ENCODE results near the gene FAM90A1.
"Not testable (repeated sequence)": the region's sequence is repeated elsewhere in the genome, so short reads cannot be mapped to it uniquely, and the experiment has no call there.

The FAM90A1 gene

DNA sequence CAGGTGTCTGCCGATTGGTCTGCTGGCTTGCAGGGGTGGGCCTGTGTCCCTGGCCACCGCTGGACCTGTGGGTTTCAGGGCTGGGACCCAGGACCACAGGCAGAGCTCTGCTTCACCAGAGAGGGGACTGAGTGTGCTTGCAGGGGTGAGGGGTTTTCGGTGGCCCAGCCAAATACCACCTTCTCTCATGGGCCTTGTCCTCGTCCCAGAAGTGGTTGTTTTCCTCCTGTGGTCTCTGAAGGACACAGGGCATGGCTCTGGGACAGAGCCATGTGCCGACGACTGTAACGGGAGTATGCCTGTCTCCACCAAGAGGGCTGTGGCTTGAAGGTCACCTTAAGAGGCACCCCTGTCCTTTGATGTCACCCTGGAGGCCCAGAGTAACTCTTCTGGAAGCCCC is 7.3 kb upstream of the FAM90A1 start:
- not testable (repeated sequence) for H2AFZ ChIP-seq (ENCODE audit: low read depth, low read length); H3K79me2 ChIP-seq (ENCODE audit: low read length); H3K4me1 ChIP-seq (ENCODE audit: low read length); H3K36me3 ChIP-seq (replicated peaks; ENCODE audit: low read depth, low read length); H3K9me3 ChIP-seq (ENCODE audit: insufficient read depth, low read length); H3K9ac ChIP-seq (ENCODE audit: low read length); H3K4me3 ChIP-seq (ENCODE audit: low read length); H4K20me1 ChIP-seq (ENCODE audit: insufficient read depth, low read length); H3K27me3 ChIP-seq (ENCODE audit: low read depth, low read length); H3K27ac ChIP-seq (ENCODE audit: low read length); H3K4me2 ChIP-seq (ENCODE audit: low read length)

DNA sequence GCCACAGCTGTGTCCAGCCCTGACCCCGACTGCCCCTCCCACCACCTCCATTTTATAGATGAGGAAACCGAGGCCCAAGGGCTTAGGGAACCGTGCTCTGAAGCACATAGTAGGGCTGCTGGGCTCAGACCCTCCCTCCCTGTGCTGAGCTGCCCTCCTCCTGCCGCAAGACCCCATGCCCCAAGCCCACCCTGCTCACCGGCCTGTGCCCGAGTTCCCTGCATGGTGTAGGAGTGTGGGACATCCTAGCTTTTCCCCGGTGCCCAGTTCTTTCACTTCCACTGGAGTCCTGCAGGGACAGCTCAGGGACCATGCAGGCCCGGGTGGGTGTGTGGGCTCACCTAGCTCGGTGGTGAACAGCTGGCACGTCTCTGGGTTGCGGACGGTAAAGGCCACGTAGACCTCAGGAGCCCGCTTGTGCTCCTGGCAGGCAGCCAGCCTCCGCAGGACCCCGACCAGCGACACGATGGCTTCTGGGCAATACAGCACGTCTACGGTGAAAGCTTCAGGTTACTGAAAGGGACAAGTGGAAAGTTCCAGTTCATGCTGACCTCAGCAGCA is 6.6 kb upstream of the FAM90A1 start:
- not testable (repeated sequence) for H3K36me3 ChIP-seq (replicated peaks; ENCODE audit: low read depth, low read length); H3K4me3 ChIP-seq (ENCODE audit: low read length); H3K9me3 ChIP-seq (ENCODE audit: insufficient read depth, low read length); H3K9ac ChIP-seq (ENCODE audit: low read length); H3K79me2 ChIP-seq (ENCODE audit: low read length); H3K27me3 ChIP-seq (ENCODE audit: low read depth, low read length); H2AFZ ChIP-seq (ENCODE audit: low read depth, low read length); H3K4me1 ChIP-seq (ENCODE audit: low read length); H3K4me2 ChIP-seq (ENCODE audit: low read length); H3K27ac ChIP-seq (ENCODE audit: low read length); H4K20me1 ChIP-seq (ENCODE audit: insufficient read depth, low read length)

DNA sequence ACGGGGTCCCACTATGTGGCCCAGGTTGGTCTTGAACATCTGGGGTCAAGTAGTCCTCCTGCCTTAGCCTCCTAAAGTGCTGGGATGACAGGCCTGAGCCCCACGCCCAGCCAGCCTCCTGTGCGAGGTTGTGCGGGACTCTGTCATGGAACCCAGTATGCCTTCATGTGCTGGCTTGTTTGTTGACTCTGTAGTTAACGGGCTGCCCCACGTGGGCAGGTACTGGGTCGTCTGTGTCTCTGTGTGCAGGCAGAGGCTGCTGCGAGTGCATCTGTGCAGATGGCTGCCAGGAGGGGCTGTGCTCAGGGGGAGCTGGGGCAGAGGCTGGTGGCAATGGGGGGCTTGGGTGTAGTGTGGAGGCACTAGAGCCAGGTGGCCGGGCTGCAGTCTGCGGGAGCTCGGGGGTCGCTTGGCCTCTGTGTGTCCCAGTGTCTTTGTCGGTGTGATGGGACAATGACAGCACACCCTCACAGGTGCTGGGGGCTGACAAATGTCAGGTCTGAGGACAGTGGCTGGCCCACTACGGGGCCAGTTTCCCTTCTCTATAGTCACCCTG is 6.0 kb upstream of the FAM90A1 start:
- not testable (repeated sequence) for H3K79me2 ChIP-seq (ENCODE audit: low read length); H2AFZ ChIP-seq (ENCODE audit: low read depth, low read length); H3K36me3 ChIP-seq (replicated peaks; ENCODE audit: low read depth, low read length); H3K27ac ChIP-seq (ENCODE audit: low read length); H3K9me3 ChIP-seq (ENCODE audit: insufficient read depth, low read length); H3K4me2 ChIP-seq (ENCODE audit: low read length); H3K4me3 ChIP-seq (ENCODE audit: low read length); H3K27me3 ChIP-seq (ENCODE audit: low read depth, low read length); H3K9ac ChIP-seq (ENCODE audit: low read length); H4K20me1 ChIP-seq (ENCODE audit: insufficient read depth, low read length); H3K4me1 ChIP-seq (ENCODE audit: low read length)

DNA sequence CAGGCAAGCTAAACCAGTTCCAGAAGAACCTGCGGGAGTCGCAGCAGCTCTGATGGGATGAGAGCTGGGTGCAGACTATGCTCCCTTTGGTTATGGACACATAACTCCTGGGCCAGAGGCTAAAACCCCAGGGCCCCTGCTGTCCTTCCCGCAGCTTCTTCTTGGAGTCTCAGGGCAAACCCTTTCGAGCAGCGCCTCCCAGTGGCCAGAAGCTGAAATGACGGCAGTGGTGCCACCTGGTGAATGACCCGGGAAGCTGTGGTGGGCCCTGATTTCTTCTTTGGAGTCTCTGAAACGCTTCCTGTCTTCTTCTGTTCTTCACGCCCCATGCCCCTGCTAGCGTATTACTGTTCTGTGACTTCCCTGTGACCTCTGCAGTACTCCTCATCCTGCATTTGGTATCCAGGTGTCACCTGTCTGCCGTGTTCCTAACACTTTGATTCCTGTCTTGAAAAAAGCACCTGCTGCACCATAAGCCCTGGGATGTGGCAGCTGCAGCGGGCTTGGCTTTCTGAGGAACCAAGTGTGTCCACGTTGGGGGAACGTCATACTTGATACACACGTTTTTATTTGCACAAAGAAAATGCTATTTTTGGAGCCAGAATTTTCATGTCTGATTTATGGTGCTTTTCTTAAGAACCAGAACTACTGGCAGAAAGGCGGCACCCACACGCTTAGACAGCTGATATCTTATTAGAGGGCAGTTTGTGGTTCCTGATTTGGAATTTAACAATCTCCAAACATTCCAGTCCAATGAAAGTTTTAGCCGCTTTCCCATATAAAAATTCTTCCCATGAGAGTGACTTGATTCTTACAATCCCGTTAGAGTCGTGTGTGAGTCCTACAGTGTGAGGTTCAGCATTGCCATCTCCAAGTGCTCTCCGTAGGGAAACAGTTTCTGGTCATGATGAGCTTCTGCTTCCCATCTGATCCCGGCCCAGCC is 4.5 kb upstream of the FAM90A1 start:
- H4K20me1 ChIP-seq (ENCODE audit: insufficient read depth, low read length); H3K4me3 ChIP-seq (ENCODE audit: low read length); H3K27ac ChIP-seq (ENCODE audit: low read length); H3K27me3 ChIP-seq (ENCODE audit: low read depth, low read length); H3K79me2 ChIP-seq (ENCODE audit: low read length); H3K9me3 ChIP-seq (ENCODE audit: insufficient read depth, low read length); H3K9ac ChIP-seq (ENCODE audit: low read length); H3K36me3 ChIP-seq (replicated peaks; ENCODE audit: low read depth, low read length); H3K4me1 ChIP-seq (ENCODE audit: low read length); H2AFZ ChIP-seq (ENCODE audit: low read depth, low read length); H3K4me2 ChIP-seq (ENCODE audit: low read length): not testable (repeated sequence)
- peak; percentile 60; the same call in 1 of the 2 replicates for TF ChIP-seq CTCF (IDR thresholded peaks at IDR 0.05; ENCODE audit: low read depth, low read length)

DNA sequence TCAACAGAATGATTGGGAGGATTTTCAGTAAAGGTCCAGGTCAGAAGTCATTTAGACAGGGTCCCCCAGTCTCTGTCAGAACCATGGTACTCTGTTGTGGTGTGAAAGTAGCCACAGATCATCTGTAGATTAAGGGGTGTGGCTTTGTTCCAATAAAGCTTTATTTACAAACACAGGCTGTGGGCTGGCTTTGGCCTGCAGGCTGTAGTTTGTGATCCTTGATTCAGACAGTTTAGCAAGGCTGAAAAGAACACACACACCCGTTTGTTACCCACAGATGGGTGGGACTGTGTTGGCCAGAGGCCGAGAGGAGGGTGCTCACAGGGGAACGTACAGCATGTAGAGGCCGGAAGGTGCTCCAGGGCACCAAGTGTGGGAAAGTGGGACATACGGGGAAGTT is 3.6 kb upstream of the FAM90A1 start:
- not testable (repeated sequence) for H3K9me3 ChIP-seq (ENCODE audit: insufficient read depth, low read length); H3K9ac ChIP-seq (ENCODE audit: low read length); H3K79me2 ChIP-seq (ENCODE audit: low read length); H3K4me2 ChIP-seq (ENCODE audit: low read length); H2AFZ ChIP-seq (ENCODE audit: low read depth, low read length); H3K27ac ChIP-seq (ENCODE audit: low read length); H4K20me1 ChIP-seq (ENCODE audit: insufficient read depth, low read length); H3K27me3 ChIP-seq (ENCODE audit: low read depth, low read length); H3K36me3 ChIP-seq (replicated peaks; ENCODE audit: low read depth, low read length); H3K4me3 ChIP-seq (ENCODE audit: low read length)
- peaks cover 13% of the 10 kb centered on the region for H3K4me1 ChIP-seq (ENCODE audit: low read length)

DNA sequence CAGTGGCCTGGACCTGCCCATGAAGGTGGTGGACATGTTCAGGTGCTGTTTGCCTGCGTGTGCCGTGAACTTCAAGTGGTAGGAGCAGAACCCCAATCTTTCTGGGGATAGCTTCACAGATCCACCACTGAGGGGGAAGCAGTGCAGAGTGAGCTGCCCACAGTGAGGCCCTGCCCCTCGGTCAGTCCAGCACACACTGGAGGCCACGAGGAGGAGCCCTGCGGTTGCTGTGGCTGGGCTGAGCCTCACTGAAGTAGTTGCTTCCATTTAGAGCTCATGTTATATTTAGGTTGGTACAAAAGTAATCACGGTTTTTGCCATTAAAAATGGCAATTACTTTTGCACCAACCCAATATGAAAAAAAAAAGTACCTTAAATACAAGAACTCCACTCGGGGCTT is 2.1 kb upstream of the FAM90A1 start:
- H3K79me2 ChIP-seq (ENCODE audit: low read length); H4K20me1 ChIP-seq (ENCODE audit: insufficient read depth, low read length); H2AFZ ChIP-seq (ENCODE audit: low read depth, low read length); H3K36me3 ChIP-seq (replicated peaks; ENCODE audit: low read depth, low read length); H3K4me2 ChIP-seq (ENCODE audit: low read length); H3K9me3 ChIP-seq (ENCODE audit: insufficient read depth, low read length); H3K27ac ChIP-seq (ENCODE audit: low read length); H3K9ac ChIP-seq (ENCODE audit: low read length); H3K27me3 ChIP-seq (ENCODE audit: low read depth, low read length); H3K4me3 ChIP-seq (ENCODE audit: low read length): not testable (repeated sequence)
- H3K4me1 ChIP-seq (ENCODE audit: low read length), result peaks cover 13% of the 10 kb centered on the region

DNA sequence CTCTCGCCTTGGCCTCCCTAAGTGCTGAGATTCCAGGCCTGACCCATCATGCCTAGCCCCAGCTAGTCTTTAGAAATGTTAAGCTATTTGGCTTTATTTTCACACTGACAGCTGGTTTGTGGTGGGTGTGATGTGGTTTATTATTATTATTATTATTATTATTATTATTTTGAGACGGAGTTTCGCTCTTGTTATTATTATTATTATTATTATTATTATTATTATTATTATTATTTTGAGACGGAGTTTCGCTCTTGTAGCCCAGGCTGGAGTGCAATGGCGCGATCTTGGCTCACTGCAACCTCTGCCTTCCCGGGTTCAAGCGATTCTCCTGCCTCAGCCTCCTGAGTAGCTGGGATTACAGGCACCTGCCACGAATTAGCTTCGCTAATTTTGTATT is 1.2 kb upstream of the FAM90A1 start:
- not testable (repeated sequence) for H3K9me3 ChIP-seq (ENCODE audit: insufficient read depth, low read length); H3K79me2 ChIP-seq (ENCODE audit: low read length); H3K4me2 ChIP-seq (ENCODE audit: low read length); H3K27ac ChIP-seq (ENCODE audit: low read length); H3K36me3 ChIP-seq (replicated peaks; ENCODE audit: low read depth, low read length); H3K9ac ChIP-seq (ENCODE audit: low read length); H4K20me1 ChIP-seq (ENCODE audit: insufficient read depth, low read length); H2AFZ ChIP-seq (ENCODE audit: low read depth, low read length); H3K4me3 ChIP-seq (ENCODE audit: low read length); H3K27me3 ChIP-seq (ENCODE audit: low read depth, low read length)
- peaks cover 13% of the 10 kb centered on the region for H3K4me1 ChIP-seq (ENCODE audit: low read length)

- H3K27me3 ChIP-seq (ENCODE audit: low read depth, low read length); H3K79me2 ChIP-seq (ENCODE audit: low read length); H3K9me3 ChIP-seq (ENCODE audit: insufficient read depth, low read length); H3K36me3 ChIP-seq (replicated peaks; ENCODE audit: low read depth, low read length); H2AFZ ChIP-seq (ENCODE audit: low read depth, low read length); H4K20me1 ChIP-seq (ENCODE audit: insufficient read depth, low read length); H3K27ac ChIP-seq (ENCODE audit: low read length): not testable (repeated sequence)
- peak overlapping the region; percentile 46; the same call in 1 of the 2 replicates for H3K9ac ChIP-seq (ENCODE audit: low read length)
- H3K4me1 ChIP-seq (ENCODE audit: low read length), result peaks cover 13% of the 10 kb centered on the region
- peak overlapping the region; percentile 71 for H3K4me3 ChIP-seq (ENCODE audit: low read length)
- H3K4me2 ChIP-seq (ENCODE audit: low read length), result peak overlapping the region; percentile 65
Measured at GRCh38 chr12:8227732-8228077, 287 bp upstream of the FAM90A1 start.

Data from OCI-LY3 (cell line).